T-helper 2 cell treated with Interferon-gamma antibody and Interleukin-4, amounts not matched to agents 100 ng/mL and 5 ng/mL, for 36 hours (primary cell): ENCODE data around the gene MRPL10. TPM values are rescaled to one million over a fixed set of nuclear protein-coding genes. Genes with fewer than 3 reads are reported as not detected.

Source experiments
- intact Hi-C: fragments of 100-400 bp; cut with micrococcal nuclease; formaldehyde crosslinking; loops from one replicate; pipeline ENCODE4 v1.15.1; 2023
- total RNA-seq: library from RNA; stranded (reverse); gene quantifications from 2 replicates; pipeline ENCODE4 v1.2.3, GENCODE V29; 2022

The MRPL10 gene
- total RNA-seq: 36.6 and 37.4 TPM in 2 replicates

- intact Hi-C loops: loop anchor here (1.0 kb wide), 4 partner anchors 10 to 182 kb away; partner anchors contain the start of genes KPNB1, OSBPL7, SCRN2 and SP2
These were observed at the start of gene MRPL10, which contains the start of gene LRRC46 for GRCh38 chr17:47831003-47831933. Gene MRPL10 (minus strand): TSS chr17:47831541. CDS start chr17:47831511, 30 bp downstream. Gene LRRC46 (plus strand): TSS chr17:47831670. CDS start chr17:47831990, 320 bp downstream.

GRCh38 chr17:47879776-47880454 is 48.6 kb upstream of the MRPL10 start:
- intact Hi-C loops: no loop called here

- intact Hi-C loops: no loop called here
These were observed 47.8 kb upstream of the MRPL10 start for GRCh38 chr17:47879028-47879585.

GRCh38 chr17:47878203-47879027 is 47.1 kb upstream of the MRPL10 start:
- intact Hi-C loops: no loop called here

- intact Hi-C loops: no loop called here
These were observed 46.2 kb upstream of the MRPL10 start for GRCh38 chr17:47877368-47878034.

GRCh38 chr17:47875011-47875985 is 44.0 kb upstream of the MRPL10 start:
- intact Hi-C loops: no loop called here

GRCh38 chr17:47873200-47874090 is 42.1 kb upstream of the MRPL10 start:
- intact Hi-C loops: no loop called here

GRCh38 chr17:47872651-47873161 is 41.4 kb upstream of the MRPL10 start:
- intact Hi-C loops: no loop called here

GRCh38 chr17:47872019-47872650 is 40.8 kb upstream of the MRPL10 start:
- intact Hi-C loops: no loop called here

- intact Hi-C loops: no loop called here
These were observed 39.7 kb upstream of the MRPL10 start for GRCh38 chr17:47871048-47871447.

- intact Hi-C loops: no loop called here
These were observed 38.7 kb upstream of the MRPL10 start for GRCh38 chr17:47870056-47870455.

GRCh38 chr17:47869114-47869513 is 37.8 kb upstream of the MRPL10 start:
- intact Hi-C loops: no loop called here

GRCh38 chr17:47867813-47868533 is 36.6 kb upstream of the MRPL10 start:
- intact Hi-C loops: no loop called here

GRCh38 chr17:47866941-47867340 is 35.6 kb upstream of the MRPL10 start:
- intact Hi-C loops: no loop called here

GRCh38 chr17:47864791-47865216 is 33.5 kb upstream of the MRPL10 start:
- intact Hi-C loops: no loop called here

GRCh38 chr17:47862621-47863440 is 31.5 kb upstream of the MRPL10 start:
- intact Hi-C loops: no loop called here
